Muscle layer of duodenum (tissue), 2 donors: Measurements from ENCODE around the gene GMDS.

Experiments
- H3K27ac ChIP-seq: one replicate; pipeline ENCODE4 v1.7.0; 2013; ENCODE audit warnings: mild to moderate bottlenecking, low read length
- H3K27me3 ChIP-seq: one replicate; pipeline ENCODE4 v1.7.0; 2013; ENCODE audit warnings: low read depth, mild to moderate bottlenecking, control low read depth, low read length
- H3K36me3 ChIP-seq, 2 donors: one replicate each; pipeline ENCODE4 v1.7.0; 2013; ENCODE audit warnings: low read length in 2 of 2, control low read depth in 1 of 2, mild to moderate bottlenecking in 1 of 2; ENCODE audit not compliant: insufficient read depth in 2 of 2, control insufficient read depth in 1 of 2
- H3K4me1 ChIP-seq, 2 donors: one replicate each; pipeline ENCODE4 v1.7.0; 2013; ENCODE audit warnings: low read length in 2 of 2, mild to moderate bottlenecking in 2 of 2, control low read depth in 1 of 2, moderate library complexity in 1 of 2; ENCODE audit not compliant: insufficient read depth in 2 of 2, control insufficient read depth in 1 of 2
- H3K4me3 ChIP-seq, 2 donors: one replicate each; pipeline ENCODE4 v1.7.0; 2013; ENCODE audit warnings: low read length in 2 of 2, low read depth in 1 of 2, mild to moderate bottlenecking in 1 of 2
- H3K9me3 ChIP-seq, 2 donors: one replicate each; pipeline ENCODE4 v1.7.0; 2013; ENCODE audit warnings: low read length in 2 of 2, control low read depth in 1 of 2, mild to moderate bottlenecking in 1 of 2; ENCODE audit not compliant: control insufficient read depth in 1 of 2
- donor health status: healthy.

The GMDS gene

GRCh38 chr6:1884313-1884712 is 361.1 kb downstream of the GMDS start:
- Histone ChIP-seq H3K27me3 (no peaks in the 10 kb centered on the region), H3K4me1 (no peaks in the 10 kb centered on the region), H3K9me3 (no peaks in the 10 kb centered on the region), H3K27ac (no peak overlapping the region), H3K4me3 (no peak overlapping the region), H3K36me3 (no peaks in the 10 kb centered on the region)

GRCh38 chr6:1878330-1878729 is 367.1 kb downstream of the GMDS start:
- Histone ChIP-seq H3K36me3 (no peaks in the 10 kb centered on the region), H3K4me1 (no peaks in the 10 kb centered on the region), H3K4me3 (no peak overlapping the region), H3K27me3 (no peaks in the 10 kb centered on the region), H3K27ac (no peak overlapping the region), H3K9me3 (no peaks in the 10 kb centered on the region)

- Histone ChIP-seq H3K4me3 (no peak overlapping the region), H3K36me3 (no peaks in the 10 kb centered on the region), H3K27ac (no peak overlapping the region), H3K27me3 (no peaks in the 10 kb centered on the region), H3K9me3 (no peaks in the 10 kb centered on the region), H3K4me1 (peaks cover 0 to 18% of the 10 kb centered on the region in 2 donors)
These were observed 371.6 kb downstream of the GMDS start for GRCh38 chr6:1873781-1874180.

- H3K27me3 ChIP-seq: no peaks in the 10 kb centered on the region
- H3K9me3 ChIP-seq: no peaks in the 10 kb centered on the region
- H3K4me1 ChIP-seq: peaks cover 0 to 18% of the 10 kb centered on the region in 2 donors
- no peaks in the 10 kb centered on the region for H3K36me3 ChIP-seq
- no peak overlapping the region for H3K4me3 ChIP-seq
- no peak overlapping the region for H3K27ac ChIP-seq
These were observed 372.7 kb downstream of the GMDS start for GRCh38 chr6:1872649-1873131.

GRCh38 chr6:1871724-1872315 is 373.6 kb downstream of the GMDS start:
- Histone ChIP-seq H3K9me3 (no peaks in the 10 kb centered on the region), H3K4me3 (no peak overlapping the region), H3K27me3 (no peaks in the 10 kb centered on the region), H3K4me1 (peaks cover 0 to 18% of the 10 kb centered on the region in 2 donors), H3K36me3 (no peaks in the 10 kb centered on the region), H3K27ac (no peak overlapping the region)

- no peaks in the 10 kb centered on the region for H3K36me3 ChIP-seq
- no peaks in the 10 kb centered on the region for H3K9me3 ChIP-seq
- H3K27me3 ChIP-seq: no peaks in the 10 kb centered on the region
- H3K4me3 ChIP-seq: no peak overlapping the region
- peaks cover 0 to 18% of the 10 kb centered on the region in 2 donors for H3K4me1 ChIP-seq
- H3K27ac ChIP-seq: no peak overlapping the region
These were observed 374.5 kb downstream of the GMDS start for GRCh38 chr6:1870932-1871331.

GRCh38 chr6:1870251-1870650 is 375.2 kb downstream of the GMDS start:
- Histone ChIP-seq H3K9me3 (no peaks in the 10 kb centered on the region), H3K36me3 (no peaks in the 10 kb centered on the region), H3K4me1 (peaks cover 0 to 18% of the 10 kb centered on the region in 2 donors), H3K4me3 (no peak overlapping the region), H3K27ac (no peak overlapping the region), H3K27me3 (no peaks in the 10 kb centered on the region)

- Histone ChIP-seq H3K27me3 (no peaks in the 10 kb centered on the region), H3K4me1 (peaks cover 0 to 18% of the 10 kb centered on the region in 2 donors), H3K27ac (no peak overlapping the region), H3K9me3 (no peaks in the 10 kb centered on the region), H3K4me3 (no peak overlapping the region), H3K36me3 (no peaks in the 10 kb centered on the region)
These were observed 375.6 kb downstream of the GMDS start for GRCh38 chr6:1869769-1870168.

GRCh38 chr6:1869308-1869707 is 376.1 kb downstream of the GMDS start:
- H3K36me3 ChIP-seq: no peaks in the 10 kb centered on the region
- no peaks in the 10 kb centered on the region for H3K9me3 ChIP-seq
- H3K4me1 ChIP-seq: peaks cover 0 to 18% of the 10 kb centered on the region in 2 donors
- no peak overlapping the region for H3K27ac ChIP-seq
- H3K4me3 ChIP-seq: no peak overlapping the region
- H3K27me3 ChIP-seq: no peaks in the 10 kb centered on the region

- peaks cover 0 to 18% of the 10 kb centered on the region in 2 donors for H3K4me1 ChIP-seq
- H3K27ac ChIP-seq: no peak overlapping the region
- H3K27me3 ChIP-seq: no peaks in the 10 kb centered on the region
- no peak overlapping the region for H3K4me3 ChIP-seq
- H3K9me3 ChIP-seq: no peaks in the 10 kb centered on the region
- no peaks in the 10 kb centered on the region for H3K36me3 ChIP-seq
These were observed 376.7 kb downstream of the GMDS start for GRCh38 chr6:1868561-1869261.

- Histone ChIP-seq H3K4me3 (no peak overlapping the region), H3K27ac (no peak overlapping the region), H3K36me3 (no peaks in the 10 kb centered on the region), H3K9me3 (no peaks in the 10 kb centered on the region), H3K4me1 (peaks cover 0 to 8% of the 10 kb centered on the region in 2 donors), H3K27me3 (no peaks in the 10 kb centered on the region)
These were observed 378.2 kb downstream of the GMDS start for GRCh38 chr6:1867197-1867596.
